ENCODE results near the gene CD209.

The CD209 gene

DNA sequence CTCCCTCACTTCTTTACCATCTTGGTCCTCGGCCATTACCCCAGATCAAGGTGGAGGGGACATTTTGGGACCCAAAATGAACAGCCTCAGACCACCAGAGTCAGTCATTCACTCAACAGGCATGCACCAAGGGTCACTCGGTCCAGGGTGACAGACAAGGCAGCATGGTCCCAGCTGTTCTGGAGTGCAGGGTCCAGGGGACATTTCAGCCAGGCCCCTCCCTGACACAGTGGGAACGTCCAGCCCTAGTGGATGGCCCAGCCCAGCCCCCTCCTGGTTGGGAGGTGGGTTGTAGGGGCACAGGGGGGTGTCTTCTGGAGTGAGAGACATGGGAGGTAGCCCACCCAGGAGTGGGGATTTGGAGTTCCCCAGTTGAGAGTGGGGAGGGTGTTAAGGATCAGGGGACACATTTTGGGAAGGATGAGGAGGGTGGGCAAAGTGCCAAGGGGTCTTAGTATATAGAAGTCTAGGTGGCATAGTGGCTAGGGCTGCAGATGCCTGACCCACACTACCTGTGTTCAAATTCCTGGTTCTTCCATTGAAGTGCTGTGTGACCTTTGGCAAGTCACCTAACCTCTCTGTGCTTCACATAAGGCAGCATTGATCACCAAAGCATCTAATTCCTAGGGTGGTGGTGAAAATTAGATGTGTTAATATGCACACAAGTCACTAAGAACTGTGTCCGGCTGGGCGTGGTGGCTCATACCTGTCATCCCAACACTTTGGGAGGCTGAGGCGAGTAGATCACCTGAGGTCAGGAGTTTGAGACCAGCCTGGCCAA is 42.9 kb downstream of the CD209 start:
- no peak for DNase-seq (ENCODE audit: low spot score)

DNA sequence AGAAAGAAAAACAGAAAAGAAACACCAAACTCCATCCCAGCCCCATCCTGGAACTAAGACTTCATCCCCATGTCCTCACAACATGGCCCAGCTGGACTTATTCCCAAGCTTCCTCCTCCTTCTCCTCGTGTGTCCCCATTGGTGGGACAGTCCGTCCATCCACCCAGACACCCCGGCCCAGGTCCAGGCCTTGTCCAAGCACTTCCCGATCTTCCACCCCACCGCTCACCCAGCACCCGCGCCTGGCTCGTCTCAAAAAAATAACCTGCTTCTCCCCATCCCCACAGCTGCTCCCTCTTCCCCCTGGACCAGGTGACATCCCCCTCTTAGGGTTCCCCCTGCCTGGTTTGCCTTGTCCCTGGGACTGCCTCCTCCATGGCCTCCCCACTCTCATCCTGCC is 44.0 kb downstream of the CD209 start:
- DNase-seq (ENCODE audit: low spot score): no peak

DNA sequence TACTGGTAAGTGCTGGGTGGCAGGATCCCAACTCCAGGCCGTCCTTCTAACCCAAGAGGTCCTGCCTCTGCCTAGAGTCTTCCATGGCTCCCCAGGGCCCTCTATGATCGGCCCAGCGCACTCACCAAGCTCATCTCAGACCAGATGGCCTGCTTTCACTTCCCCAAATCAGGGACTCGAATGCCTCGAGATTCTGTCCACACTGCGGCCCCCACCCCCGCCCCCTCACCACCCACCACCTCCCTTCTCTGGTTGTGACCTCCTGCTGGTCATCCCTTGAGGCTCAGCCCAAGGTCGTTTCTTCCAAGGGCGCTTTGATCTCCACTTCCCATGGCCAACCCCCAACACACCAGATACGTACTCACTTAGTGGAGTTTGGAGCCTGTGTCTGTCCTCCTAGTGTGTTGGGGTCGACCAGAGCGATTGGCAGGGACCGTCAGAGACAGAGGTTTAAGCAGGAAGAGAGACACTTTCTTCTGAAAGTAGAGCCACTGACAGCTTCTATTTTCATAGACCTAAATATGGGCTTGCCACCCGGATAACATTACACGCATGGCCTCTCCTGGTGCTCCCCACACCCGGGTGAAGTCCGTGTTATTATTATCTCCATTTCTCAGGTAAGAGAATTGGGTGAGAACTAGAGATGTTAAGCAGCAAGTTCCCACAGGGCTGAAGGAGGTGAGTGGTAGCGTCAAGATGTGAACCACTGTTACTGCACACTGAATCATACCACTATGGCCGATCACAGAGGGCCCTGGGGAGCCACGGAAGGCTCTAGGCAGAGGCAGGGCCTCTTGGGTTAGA is 45.5 kb downstream of the CD209 start, which contains the start of gene FCER2:
Gene FCER2, minus strand, starts transcription at position 478 of the 804 bp plus-strand sequence. CDS start 2,371 bp downstream, outside the sequence.
- no peak for DNase-seq (ENCODE audit: low spot score)

DNA sequence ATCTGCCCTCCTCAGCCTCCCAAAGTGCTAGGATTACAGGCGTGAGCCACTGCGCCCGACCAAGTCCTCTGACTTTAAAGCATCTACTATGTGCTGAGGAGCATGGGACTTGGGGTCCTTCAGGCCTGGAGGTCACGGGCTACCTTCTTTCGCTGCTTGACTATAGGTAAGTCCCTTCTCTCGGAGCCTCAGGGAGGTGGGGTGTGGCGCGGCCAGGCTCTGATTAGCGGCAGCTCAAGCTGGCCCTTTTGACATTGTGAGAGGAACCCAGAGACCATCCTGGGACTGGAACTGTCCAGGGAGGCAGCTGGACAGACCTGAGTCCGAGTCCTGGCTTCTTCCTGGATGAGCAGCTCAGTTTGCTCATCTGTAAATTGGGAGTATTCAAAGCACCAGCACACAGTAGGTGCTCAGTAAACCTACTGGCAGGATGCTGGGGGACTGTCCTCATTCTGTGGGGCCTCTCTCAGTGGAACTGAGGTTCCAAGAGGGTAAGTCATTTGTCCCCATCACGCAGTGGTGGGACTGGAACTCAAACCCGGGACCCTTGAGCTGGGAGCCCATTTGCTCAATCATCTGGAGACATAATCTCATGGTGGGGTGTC is 46.2 kb downstream of the CD209 start:
- DNase-seq (ENCODE audit: low spot score): no peak

DNA sequence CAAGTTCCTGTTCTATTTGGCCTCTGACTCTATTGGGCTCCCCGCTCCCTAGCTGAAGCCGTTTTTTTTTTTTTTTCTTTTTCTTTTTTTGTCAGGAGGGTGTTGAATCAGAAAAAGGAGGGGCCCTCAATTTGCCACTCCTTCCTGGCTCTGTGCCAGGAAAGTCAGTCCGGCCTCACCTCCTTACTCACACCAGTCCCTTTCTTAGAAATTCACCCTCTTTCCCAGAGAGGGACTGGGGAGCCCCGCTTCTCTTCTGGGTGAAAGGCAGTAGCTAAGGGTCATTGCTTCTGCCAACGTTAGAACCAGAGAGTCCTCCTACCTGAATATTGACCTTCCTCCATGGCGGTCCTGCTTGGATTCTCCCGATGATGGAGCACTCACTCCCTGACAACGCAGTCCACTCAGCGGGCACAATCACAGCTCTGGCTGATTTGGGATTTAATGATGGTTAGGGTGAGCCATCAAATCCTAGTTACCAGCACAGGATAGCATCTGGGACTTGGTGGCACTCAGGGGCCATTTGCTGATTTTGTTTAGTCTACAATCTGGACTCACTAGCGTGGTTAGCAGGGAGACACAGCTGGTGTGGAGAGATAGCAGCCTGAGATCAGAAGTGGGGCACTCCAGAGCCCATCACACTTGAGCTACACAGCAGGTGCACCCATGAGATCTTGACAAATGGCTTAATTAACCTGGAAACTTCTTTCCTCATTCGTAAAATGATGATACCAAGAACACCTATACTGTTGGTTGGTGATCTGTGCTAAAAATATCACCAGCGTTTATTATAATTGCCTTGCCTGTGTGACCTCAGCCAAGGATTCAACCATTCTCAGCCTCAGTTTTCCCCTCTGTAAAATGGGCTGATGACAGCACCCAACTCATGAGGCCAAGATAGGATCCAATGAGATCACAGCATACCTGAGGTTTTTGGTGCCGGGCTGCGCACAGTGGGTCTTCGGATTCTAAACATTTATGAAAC is 47.6 kb downstream of the CD209 start:
- DNase-seq (ENCODE audit: low spot score): no peak

DNA sequence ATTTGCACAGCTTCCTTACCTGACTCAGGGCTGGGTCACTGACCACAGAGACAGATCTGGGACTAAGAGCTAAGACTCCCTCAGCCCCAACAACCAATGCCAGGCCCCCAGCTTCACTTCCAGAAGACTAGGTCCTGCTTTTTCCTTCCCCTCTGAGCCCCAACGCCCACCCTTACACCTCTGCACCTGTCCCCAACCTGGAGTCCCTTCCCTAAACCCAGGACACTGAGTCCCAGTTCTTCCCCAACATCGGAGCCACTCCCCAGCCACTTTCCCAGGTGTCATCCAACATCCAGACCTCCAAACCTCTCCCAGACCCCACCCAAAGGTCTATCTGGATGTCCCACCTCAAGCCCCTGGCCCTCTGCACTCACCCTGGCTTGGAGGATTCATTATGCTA is 48.3 kb downstream of the CD209 start:
- no peak for DNase-seq (ENCODE audit: low spot score)

DNA sequence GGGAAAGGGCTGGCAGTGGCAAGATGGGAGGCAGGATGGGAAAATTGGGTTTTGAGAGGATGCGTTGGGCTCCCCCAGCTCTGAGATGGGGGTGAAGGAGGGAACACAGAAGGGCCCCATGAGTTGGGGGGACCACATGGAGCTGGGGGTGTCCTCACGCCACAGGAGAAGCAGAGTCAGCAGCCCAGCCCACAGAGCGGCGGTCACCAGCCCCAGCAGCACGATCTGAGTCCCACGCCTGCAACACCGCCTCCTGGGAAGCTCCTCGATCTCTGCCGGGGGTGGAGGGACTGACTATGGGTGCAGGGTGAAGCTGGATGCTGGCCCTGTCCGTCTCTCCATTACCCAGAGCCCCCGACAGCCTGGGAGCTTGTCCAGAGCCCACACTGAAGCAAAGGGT is 48.8 kb downstream of the CD209 start:
- DNase-seq (ENCODE audit: low spot score): no peak

DNA sequence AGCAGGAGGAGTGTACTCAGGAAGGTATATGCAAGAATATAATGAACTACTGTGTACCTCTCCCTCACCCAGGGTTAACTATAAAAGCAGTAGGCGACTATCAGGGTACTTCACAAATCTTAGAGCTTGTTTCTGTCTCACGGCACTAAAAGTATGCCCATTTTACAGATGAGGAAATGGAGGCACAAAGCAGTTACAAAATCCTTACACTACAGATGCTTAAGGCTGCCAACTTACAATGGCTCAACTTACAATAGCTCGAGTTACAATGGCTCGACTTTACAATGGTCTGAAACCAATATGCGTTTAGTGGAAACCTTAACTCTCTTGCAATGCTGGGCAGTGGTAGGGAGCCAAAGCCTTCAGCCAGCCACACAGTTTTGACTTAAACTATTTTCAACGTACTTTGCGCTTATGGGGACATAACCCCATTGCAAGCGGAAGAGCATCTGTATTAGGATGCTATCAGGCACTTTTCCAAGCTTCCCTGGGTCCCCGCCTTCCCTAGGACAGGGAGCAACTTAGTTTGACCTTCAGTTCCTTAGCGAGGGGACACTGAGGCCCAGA is 49.5 kb downstream of the CD209 start:
- DNase-seq (ENCODE audit: low spot score): no peak

DNA sequence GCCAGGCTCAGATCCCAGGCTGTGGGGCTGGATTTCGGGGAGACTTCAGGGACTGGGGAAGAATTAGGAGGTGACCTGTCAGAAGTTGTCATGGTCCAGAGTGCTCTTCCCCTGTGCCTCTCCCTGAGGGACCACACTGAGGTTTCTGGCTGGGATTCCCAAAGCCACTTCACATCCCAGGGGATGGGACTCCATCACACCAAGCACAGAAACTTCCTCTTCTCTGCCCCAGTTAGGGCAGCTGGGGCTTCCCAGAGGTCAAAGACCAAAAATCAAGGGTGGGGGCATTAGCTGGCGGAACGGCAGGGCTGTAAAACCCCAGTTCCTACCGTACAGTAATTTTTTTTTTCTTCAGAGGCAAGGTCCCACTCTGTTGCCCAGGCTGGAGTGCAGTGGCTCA is 52.8 kb downstream of the CD209 start:
- DNase-seq (ENCODE audit: low spot score): no peak

DNA sequence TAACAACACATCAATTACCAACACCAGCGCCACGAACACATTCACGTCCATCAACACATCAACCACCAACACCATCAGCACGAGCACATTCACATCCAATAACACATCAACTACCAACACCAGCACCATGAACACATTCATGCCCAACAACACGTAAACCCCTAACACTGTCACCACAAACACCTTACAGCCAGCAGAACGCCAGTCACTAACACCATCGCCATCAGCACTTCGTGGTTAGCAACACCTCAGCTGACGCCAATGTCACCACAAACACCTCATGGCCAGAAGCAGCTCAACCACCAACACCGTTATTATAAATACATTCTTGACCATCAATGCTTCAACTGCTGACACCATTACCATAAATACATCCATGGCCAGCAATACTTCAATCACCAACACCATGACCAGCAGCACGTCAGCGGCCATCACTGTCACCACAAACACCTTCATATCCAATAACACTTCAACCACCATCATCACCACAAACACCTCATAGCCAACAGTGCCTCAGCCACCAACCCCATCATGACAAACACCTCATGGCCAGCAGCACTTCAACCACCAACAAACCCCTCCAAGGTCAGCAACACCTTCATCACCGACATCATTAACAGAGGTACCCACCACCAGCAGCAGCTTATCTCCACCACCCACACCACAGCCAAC is 54.8 kb downstream of the CD209 start:
- DNase-seq (ENCODE audit: low spot score): no peak

DNA sequence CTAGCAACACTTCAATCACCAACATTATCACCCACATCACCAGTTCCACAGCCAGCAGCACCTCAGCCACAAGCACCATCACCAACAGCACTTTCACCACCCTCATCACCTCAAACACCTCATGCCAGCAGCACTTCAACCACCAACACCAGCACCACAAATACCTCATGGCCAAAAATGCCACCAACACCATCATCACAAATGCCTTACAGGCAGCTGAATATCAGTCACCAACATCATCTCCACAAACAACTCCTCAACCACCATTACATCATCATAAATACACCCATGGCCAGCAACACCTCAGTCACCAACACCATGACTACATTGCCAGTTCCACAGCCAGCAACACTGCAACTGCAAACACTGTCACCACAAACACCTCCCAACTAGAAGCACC is 55.8 kb downstream of the CD209 start:
- DNase-seq (ENCODE audit: low spot score): no peak

DNA sequence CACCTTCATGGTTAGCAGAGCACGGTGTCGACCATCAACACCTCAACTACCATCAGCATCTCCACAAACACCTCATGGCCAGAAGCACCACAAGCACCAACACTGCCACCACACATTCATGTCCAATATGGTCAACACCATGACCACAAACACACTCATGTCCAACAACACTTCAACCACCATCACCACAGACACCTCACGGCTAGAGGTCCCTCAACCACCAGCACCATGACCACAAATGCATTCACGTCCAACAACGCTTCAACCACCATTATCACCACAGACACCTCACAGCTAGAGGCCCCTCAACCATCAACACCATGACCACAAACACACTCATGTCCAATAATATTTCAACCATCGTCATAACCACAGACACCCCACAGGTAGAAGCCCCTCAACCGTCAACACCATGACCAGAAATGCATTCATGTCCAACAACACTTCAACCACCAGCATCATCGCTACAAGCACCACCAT is 56.5 kb downstream of the CD209 start:
- no peak for DNase-seq (ENCODE audit: low spot score)

Data from COLO829 (cell line).